Hepatocyte (in vitro differentiated cells): ENCODE data around the gene LRCH1.

Source experiments
- EZH2phosphoT487 ChIP-seq: fragments of 200-600 bp; sonication (generic); IDR thresholded peaks from one replicate; pipeline ENCODE4 v1.6.1; 2018; ENCODE audit warnings: antibody characterized with exemption, mild to moderate bottlenecking, low read depth, moderate library complexity; ENCODE audit not compliant: unreplicated experiment, severe bottlenecking
- TF ChIP-seq, protein P1 (sequence below): fragments of 200-600 bp; sonication (generic); IDR thresholded peaks from 2 replicates; pipeline ENCODE4 v1.5.1; 2016; ENCODE audit warnings: antibody characterized with exemption, mild to moderate bottlenecking; ENCODE audit not compliant: poor library complexity

DNA sequence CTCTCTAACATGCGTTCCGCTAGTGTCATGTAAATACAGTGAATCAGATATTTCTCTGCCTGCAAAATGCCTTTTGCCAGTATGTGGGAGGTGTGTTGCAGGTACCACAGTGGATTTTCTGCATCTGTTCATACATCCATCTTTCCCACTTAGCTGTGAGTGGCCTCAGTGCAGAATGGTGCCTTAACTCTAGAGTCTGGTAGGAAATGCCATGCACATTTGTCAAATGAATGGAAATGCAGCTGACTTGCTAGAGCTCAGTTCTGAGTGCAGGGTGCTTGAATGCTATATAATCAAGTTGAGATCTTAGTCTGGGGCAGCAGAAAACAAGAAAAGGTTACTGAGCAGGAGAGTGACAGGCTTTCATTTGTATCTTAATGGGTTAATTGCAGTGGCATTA, 68.2 kb downstream of the LRCH1 start:
- TF ChIP-seq, protein P1, sequence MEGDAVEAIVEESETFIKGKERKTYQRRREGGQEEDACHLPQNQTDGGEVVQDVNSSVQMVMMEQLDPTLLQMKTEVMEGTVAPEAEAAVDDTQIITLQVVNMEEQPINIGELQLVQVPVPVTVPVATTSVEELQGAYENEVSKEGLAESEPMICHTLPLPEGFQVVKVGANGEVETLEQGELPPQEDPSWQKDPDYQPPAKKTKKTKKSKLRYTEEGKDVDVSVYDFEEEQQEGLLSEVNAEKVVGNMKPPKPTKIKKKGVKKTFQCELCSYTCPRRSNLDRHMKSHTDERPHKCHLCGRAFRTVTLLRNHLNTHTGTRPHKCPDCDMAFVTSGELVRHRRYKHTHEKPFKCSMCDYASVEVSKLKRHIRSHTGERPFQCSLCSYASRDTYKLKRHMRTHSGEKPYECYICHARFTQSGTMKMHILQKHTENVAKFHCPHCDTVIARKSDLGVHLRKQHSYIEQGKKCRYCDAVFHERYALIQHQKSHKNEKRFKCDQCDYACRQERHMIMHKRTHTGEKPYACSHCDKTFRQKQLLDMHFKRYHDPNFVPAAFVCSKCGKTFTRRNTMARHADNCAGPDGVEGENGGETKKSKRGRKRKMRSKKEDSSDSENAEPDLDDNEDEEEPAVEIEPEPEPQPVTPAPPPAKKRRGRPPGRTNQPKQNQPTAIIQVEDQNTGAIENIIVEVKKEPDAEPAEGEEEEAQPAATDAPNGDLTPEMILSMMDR = no peak
- no peak for TF ChIP-seq EZH2phosphoT487
